HL-60/S4 treated with retinoic acid at 250 ng/mL for 4 days and 3 days (cell line): Measurements from ENCODE around the gene SNX27.
"Not testable (repeated sequence)": the region's sequence is repeated elsewhere in the genome, so short reads cannot be mapped to it uniquely, and the experiment has no call there.

ENCODE experiments used
- in situ Hi-C: fragments of 300-500 bp; cut with MboI; formaldehyde crosslinking; loops from 2 replicates; pipeline ENCODE4 v1.7.0; 2022; ENCODE audit warnings: low sequenced_read_pairs

The SNX27 gene

DNA sequence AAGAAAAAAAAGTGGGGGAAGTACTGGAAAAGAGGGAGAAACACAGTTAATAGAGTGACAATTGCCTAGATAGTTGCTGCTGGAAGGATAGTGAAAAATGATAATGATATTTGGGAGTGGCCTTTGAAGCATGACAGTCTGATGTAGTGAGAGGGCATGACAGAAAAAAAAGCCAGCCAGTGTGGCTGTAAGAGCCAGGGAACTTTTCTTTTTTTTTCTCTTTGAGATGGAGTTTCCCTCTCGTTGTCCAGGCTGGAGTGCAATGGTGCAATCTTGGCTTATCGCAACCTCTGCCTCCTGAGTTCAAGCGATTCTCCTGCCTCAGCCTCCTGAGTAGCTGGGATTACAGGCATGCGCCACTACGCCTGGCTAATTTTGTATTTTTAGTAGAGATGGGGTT lies 9.3 kb upstream of the SNX27 start:
- in situ Hi-C loops = not testable (repeated sequence)

DNA sequence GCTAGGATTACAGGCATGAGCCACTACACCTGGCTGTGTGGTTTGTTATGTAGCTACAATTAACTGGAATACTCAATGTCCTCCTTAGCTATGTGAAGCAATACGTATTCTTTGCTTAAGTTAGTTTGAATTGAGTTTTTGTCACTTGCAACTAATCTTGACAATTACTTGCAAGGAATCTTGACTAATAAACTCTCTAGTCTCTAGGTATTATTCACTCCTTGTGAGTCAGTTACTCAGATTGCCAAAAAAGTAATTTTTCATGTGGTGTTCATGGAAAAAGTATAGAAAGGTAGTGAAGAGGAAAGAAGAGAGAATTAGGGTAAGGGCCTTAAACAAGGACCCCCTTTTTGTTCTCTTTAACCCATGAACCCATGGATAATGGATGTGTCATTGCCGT lies 7.6 kb upstream of the SNX27 start:
- in situ Hi-C loops = no loop called here

DNA sequence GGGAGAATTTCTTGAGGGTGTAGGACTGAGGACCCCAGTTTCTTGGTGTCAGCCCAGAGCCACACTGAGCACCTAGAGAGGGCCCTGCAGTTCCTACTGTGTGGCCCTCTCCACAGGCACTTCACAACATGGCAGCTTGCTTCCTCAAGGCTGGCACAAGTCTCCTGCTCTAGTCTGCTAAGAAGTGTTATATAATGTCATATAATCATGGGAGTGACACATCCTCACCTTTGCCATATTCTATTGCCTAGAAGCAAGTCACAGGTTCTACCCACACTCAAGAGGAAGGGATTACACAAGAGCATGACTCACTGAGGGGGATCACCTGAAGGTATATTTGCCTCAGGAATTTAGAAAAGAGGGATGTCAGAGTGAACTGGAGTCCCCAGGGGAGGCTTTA lies 5.5 kb upstream of the SNX27 start:
- in situ Hi-C loops = no loop called here

GRCh38 chr1:151606857-151607256 lies 5.0 kb upstream of the SNX27 start:
- in situ Hi-C loops = no loop called here

DNA sequence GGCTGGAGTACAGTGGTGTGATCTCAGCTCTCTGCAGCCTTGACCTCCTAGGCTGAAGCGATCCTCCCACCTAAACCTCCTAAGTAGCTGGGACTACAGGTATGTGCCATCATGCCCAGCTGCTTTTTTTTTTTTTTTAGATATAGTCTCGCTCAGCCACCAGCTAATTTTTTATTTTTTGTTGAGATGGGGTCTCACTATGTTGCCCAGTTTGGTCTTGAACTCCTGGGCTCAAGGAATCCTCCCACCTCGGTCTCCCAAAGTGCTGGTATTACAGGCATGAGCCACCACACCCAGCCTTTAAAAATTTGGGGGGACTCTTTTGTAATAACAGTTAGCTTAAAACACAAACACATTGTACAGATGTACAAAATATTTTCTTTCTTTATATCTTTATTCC lies 1.7 kb upstream of the SNX27 start:
- in situ Hi-C loops = no loop called here

DNA sequence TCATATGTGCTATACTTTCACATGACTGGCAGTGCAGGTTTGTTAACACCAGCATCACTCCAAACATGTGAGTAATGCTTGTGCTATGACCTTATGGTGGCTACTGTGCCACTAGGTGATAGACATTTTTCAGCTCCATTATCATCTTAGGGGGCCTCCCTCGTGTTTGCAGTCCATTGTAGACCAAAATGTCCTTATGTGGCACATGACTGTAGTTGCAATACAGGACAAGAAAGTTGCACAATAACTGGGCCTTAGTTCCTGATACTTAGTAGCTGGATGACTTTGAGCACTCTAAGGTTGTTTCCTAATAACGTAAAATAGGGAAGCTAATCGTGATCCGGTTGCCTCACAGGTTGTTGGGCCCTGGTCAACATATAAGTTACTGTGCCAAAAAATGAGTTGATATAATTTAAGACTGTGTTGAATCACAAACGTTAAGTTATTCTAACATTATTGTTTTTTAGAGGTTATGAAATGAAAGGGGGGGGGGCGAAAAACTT lies 511 bp upstream of the SNX27 start:
- in situ Hi-C loops = no loop called here

GRCh38 chr1:151612501-151613281 lies 841 bp downstream of the SNX27 start:
- in situ Hi-C loops = no loop called here

DNA sequence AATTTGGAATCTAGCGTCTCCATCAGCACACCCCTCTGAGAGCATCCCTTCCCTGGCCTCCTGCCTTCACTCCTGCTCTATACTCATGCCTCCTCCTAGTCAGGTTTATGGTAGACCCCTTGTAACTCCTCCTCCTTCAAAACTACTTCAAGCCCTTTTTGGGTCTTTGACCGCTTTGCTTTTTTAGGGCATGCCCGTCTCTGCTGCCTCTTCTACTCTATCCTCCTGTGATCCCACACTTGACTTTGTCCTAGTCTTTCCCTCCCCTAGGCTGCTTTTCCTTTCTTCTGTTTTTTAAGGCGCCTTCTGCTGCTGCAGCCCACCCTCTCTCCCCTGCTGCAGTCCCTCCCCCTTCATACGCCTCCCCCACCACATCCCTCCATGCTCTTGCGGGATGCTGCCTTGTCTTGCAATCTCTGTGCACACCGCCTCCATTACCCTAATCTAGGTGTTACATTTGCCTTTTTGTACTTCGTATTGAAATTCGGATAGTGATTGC lies 1.5 kb downstream of the SNX27 start:
- in situ Hi-C loops = no loop called here

GRCh38 chr1:151615711-151616504 lies 4.1 kb downstream of the SNX27 start:
- in situ Hi-C loops = no loop called here

- in situ Hi-C loops = no loop called here
Measured at GRCh38 chr1:151616505-151616849, 4.6 kb downstream of the SNX27 start.

DNA sequence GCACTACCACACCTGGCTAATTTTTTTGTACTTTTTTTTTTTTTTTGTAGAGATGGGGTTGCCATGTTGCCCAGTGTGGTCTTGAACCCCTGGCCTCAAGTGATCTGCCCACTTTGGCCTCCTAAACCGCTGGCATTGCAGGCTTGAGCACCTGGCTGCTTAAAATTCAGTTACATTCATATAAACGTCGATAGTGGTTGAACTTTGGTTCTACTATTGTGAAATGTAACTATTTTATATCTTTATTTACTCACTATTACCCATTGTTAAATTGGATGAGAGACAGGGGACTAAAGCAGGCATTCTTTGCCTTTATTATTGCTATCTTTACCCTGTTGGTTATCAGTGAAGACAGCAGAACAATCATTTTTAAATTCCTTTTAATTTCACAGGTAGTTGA lies 6.2 kb downstream of the SNX27 start:
- in situ Hi-C loops = no loop called here

- in situ Hi-C loops = no loop called here
Measured at GRCh38 chr1:151618470-151618869, 6.6 kb downstream of the SNX27 start.

GRCh38 chr1:151618996-151619395 lies 7.1 kb downstream of the SNX27 start:
- in situ Hi-C loops = not testable (repeated sequence)

GRCh38 chr1:151619489-151620093 lies 7.7 kb downstream of the SNX27 start:
- in situ Hi-C loops = no loop called here

- in situ Hi-C loops = no loop called here
Measured at GRCh38 chr1:151620286-151620685, 8.4 kb downstream of the SNX27 start.

DNA sequence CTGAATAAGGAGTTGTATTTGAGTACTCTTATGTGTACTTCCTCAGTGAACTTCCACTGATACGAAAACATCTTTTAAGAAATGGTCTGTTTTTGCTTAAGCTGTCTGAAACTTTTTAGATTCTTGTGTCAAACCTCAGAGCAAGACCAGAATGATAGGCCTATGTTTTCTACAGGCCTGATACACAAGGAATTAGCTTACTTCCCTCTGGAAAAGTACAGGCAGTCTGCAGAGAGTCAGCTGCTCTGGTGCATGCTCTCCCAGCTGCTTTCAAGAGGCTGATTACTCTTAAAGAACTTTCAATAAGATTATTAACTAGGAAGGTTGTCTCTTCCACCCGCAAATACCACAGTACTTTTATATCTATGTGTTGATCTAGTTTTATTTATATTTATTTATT lies 9.5 kb downstream of the SNX27 start:
- in situ Hi-C loops = no loop called here

GRCh38 chr1:151624783-151625182 lies 12.9 kb downstream of the SNX27 start:
- in situ Hi-C loops = no loop called here

GRCh38 chr1:151626740-151627334 lies 15.0 kb downstream of the SNX27 start:
- in situ Hi-C loops = no loop called here

GRCh38 chr1:151629278-151629677 lies 17.4 kb downstream of the SNX27 start:
- in situ Hi-C loops = no loop called here

DNA sequence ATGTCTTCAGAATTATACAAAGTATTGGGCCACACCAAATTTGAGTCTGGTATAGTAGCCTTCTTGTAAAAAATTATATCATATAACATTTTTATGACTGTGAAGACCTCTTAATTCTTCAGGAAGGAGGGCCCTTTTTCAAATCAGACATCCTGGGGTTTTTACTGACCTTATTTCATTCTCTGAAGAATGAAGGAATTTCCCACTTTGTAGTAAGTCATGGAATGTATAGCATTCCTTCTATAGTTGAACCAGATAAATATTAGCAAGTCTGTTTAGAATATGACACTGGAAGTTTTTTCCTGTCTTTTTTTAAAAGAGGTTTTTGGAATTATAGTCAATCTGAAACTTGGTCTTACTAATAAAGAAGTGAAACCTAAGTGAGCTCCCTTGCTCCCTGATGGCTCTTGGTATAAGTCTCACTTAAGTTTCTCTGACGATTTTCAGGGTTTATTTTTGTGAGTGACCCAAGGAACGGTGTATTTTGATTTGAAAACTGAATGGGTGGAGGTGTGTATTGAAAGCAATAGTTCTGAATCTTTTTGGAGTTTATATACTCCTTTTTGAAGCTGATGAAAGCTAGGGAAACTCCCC lies 23.7 kb downstream of the SNX27 start:
- in situ Hi-C loops = no loop called here
